ENCODE measurements around the gene PISD.
A peak's percentile ranks its signal among the peaks of the same experiment; 100 is the strongest.
"Not testable (repeated sequence)": the region's sequence is repeated elsewhere in the genome, so short reads cannot be mapped to it uniquely, and the experiment has no call there.

PISD gene

DNA sequence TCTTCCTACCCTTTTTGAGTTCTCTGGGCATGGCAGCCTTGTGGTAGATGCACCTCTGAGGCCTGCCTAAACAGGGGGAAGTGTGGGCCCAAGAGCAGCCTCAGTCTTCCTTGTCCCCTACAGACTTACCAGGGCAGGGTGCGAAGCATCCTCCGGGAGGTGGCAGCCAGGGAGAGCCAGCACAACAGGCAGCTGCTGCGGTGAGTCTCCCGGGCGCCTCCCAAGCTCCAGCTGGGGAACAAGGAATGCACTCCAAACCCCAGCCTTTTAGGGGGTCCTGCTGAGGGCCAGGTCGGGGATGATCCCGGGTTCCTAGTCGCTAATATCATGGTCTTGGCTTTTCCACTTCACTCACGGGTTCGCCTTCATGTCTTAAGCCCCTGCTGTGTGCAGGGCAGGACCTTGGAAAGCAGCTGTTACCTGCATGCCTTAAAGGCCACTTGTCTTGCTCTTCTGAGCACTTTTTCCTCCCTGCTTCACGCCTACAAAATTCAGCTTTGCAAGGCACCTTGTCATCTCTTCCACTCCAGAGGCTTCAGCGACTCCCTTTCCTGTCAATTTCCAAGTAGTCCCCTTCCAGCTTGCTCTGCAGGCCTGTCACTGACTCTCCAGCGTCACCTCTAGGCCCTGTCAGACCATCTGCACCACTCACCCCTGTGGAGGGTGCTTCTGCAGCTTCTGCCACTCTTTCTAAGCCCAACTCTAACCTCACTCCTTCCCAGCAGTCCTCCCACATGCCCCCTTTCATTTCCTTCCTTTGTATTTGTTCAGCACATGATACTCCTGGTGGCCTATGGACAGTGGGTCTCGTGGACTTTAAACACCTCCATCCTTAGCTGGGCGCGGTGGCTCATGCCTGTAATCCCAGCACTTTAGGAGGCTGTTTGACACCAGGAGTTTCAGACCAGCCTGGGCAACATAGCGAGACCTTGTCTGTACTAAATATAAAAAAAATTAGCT is 57.0 kb downstream of the PISD start:
- DNase-seq = no peak

- no peak for DNase-seq
Observed at GRCh38 chr22:31604137-31604705, 57.8 kb downstream of the PISD start.

DNA sequence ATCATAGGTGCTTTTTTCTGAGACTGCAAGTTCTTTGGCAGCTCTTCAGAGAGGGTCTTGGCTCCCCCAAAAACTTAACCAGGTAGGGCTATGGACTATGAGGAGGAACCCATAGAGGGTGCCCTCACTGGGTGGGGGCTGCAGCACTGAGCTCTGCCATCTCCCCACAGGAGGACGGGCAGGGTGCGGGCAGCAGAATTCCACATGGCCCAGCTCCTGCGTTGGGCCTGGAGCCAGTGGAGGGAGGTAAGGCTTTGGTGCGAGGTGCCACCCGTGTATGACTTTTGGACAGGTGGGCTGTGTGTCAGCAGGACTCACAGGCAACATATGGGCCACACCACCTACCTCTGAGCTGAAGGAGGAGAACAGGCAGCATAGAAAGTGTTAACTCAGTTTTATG is 58.4 kb downstream of the PISD start:
- DNase-seq = no peak

DNA sequence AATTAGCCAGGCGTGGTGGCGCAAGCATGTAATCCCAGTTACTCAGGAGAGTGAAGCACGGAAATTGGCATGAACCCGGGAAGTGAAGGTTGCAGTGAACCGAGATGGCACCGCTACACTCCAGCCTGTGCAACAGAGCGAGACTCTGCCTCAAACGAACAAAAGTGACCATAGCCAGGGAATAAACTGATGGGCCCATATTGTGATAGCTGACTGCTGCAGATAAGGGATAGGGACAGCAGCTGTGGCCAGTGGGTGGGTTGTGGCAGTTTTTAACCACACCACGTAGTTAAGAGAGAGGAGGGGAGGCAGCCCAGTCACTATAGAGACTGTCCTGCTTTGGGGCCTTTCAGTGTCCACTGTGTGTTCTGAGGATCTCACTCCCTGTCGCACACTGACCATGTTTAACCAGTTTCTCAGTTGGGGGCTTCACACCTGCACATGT is 58.9 kb downstream of the PISD start:
- DNase-seq = no peak

DNA sequence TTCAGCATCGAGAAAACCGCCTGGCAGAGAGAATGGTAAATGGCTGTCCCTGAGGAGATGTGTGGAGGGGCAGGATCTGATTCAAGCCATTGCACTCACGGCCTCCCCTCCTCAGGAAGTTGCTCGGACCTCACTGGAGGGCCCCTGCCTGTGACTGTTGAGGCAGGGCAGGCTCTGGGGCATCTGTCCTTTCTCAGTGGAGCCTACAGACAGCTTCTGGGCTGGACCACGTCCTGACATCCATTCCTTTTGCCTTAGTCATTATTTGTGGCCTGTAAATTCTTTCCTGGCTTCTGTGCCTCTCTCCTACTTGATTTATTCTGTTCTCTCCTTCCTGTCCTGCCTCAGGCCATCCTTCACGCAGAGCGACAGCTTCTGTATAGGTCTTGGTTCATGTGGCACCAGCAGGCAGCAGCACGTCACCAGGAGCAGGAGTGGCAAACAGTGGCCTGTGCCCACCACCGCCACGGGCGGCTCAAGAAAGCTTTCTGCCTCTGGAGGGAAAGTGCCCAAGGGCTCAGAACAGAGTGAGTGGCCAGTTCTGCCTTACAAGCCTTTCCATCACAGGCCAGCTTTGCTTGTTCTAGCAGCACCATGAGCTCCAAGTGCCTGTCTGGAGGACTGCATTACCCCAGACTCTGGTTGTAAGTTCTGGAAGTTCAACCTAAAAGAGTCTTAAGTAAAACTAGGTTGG is 59.6 kb downstream of the PISD start:
- no peak for DNase-seq

DNA sequence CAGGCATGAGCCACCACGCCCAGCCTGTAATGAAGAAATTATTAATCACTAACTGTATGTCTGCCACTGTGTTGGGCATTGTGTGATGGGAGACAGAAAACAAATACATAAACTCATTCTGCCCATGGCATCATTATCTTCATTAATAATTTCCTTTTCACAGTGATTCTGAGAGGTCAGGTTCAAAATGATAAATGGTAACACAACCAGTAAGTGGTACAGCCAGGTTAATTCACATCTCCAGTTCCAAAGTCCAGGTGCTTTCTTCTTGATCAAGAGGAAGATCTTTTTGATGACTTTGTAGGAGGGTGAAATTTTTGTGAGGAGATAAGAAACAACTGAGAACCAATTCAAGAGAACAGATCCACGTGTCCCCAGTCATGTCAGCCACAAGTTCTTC is 66.7 kb downstream of the PISD start:
- no peak for DNase-seq

GRCh38 chr22:31590161-31590560 is 71.9 kb downstream of the PISD start:
- not testable (repeated sequence) for DNase-seq

DNA sequence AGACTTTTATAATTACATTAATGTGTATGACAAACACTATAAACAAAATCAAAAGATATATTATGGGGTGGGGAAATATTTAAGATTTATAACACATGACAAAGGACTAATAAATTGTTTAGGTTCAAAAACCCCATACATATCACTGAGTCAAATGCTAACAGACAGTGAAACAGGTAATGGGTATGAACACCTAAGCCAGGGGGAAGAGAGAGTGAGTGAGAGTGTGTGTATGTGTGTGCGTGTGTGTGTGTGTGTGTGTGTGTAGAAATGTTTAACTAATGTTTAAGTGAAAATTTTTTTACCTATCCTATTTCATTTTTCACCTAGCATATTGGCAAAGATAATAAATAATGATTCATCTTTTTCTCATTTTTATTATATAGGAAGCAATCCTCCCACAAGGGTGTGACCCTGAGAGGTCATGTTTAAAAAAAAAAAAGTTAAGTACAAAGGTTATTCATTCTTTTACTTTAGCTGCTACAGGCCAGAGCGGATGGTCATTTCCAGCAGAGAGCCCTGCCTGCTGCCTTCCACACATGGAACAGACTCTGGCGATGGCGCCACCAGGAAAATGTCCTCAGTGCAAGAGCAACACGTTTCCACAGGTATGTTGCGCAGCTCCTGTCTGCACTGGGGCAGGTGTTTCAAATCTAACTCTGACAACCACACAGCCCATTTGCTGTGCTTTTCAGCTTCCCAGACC is 72.9 kb downstream of the PISD start:
- DNase-seq = no peak

GRCh38 chr22:31586137-31586920 is 75.7 kb downstream of the PISD start:
- no peak for DNase-seq

GRCh38 chr22:31585161-31585859 is 76.7 kb downstream of the PISD start:
- no peak for DNase-seq

DNA sequence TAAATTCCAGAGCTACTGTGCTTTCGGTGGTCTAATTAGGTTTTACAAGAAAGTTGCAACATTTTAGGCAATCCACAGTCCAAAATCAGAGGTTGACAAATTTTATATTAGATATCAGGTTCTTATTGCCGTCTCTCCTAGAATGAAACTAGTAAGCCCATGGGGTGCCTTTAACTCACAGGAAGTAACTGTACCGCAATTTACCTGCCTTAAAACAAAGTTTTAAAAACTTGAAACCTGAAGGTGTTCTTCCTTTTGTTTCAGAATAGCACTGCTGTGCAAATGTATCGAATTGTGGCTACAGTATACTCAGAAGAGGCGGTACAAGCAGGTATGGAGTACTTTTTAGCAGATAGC is 77.2 kb downstream of the PISD start:
- DNase-seq = no peak

GRCh38 chr22:31583861-31584485 is 78.0 kb downstream of the PISD start:
- DNase-seq = no peak

DNA sequence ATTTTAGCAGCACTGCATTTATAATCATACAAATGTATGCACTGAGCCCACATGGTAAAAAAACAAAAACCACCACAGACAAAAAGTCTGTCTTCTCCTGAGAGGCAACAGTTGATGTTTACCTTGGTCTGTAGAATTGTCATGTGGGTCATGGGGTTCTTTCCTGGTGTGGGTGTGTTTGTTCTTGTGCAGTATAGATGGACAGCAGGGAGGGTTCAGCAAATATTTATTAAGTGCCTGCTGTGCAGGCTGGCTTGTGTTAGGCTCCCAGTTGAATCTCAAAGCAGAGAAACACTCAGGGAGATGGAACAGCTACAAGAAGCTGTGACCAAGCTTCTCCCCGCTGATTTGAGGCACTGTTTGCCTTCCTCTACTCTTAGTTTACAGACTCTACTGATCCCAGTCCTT is 82.2 kb downstream of the PISD start:
- DNase-seq = no peak

DNA sequence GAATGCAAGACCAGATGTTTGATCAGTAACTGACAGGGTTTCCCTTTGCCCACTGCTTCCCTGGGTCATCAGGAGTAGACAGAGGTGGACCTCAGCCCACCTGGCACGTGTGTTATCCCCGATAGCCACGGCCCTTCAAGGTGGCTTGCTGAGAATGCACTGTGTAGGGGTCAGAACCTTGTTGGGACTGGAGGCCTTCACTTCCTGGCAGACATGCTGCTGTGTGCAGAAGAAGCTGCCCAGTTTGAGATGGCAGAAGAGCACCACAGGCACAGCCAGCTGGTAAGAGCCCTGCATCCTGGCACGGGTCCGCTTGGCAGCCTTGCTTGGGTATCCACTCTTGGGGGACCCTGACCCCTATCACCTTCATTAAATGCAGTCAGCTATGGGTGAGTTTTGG is 83.8 kb downstream of the PISD start:
- no peak for DNase-seq

DNA sequence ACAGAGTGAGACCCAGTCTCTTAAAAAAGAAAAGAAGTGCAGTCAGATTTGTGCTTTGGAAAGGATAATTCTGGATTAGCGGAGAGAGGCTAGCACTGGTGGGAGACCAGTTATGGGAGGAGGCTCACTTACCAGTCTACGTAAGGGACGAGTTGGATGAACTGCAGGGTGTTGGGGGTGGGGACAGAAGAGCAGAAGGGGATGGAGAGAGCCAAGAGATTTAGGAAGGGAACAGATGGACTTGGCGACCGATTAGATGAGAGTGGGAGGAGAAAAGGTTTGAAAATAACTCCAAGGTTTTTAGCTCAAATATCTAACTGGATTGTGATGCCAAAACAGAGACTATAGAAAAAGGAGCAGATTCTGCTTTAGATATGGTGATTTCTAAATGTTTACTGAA is 84.3 kb downstream of the PISD start:
- no peak for DNase-seq

GRCh38 chr22:31575190-31575589 is 86.8 kb downstream of the PISD start:
- no peak for DNase-seq

DNA sequence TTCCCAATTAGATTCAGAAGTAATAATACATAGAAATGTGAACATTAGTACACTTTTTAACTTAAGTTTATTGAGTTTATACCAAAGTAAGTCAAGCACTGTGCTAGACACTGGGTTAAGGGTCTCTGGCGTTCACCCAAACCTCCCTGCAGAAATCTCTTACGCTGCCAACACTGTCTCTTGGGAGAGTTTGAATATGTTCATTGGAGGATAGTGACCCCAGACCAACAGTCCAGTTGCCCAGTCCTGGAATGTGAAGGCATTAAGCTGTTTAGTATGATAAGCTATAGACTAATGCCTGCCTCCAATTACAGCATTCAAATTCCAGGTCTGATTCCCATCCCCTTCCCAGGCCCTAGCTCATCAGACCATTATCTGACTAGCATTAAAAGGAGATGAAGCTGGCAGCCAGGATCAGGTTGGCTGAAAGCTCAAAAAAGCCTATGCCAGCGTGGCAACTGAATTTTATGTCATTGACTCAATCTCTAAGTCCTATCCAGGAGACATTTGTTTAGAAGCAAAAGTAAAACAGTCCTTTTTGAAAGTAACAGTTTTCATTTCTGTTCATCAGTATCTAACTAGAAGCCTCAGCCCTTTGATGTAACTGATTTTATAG is 87.9 kb downstream of the PISD start:
- DNase-seq = no peak

GRCh38 chr22:31572939-31573338 is 89.1 kb downstream of the PISD start:
- DNase-seq = no peak

DNA sequence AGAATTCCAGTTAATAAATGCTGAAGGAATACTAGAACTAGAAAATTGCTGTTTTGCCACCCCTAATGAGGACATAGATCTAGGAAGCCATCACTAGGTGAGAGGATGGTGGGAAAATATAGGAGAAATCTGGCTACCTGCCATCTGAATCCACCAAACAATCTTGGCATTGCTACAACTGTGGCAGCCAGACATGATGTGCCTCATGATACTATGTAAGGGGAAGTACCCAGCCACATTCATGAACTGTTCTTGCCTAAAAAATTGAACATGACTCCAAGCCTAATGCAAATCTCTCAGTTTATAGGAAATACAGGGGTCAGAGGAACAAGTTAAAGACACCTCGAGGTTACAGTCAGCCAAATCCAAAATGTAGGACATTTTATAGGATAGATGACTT is 92.9 kb downstream of the PISD start:
- peak; percentile 11 for DNase-seq

All from NCI-H1105 treated with DMSO at 0.1 percent for 48 hours (cell line).